GM18508 (cell line): ENCODE data around the gene PDILT.
"Not testable (repeated sequence)": the region's sequence is repeated elsewhere in the genome, so short reads cannot be mapped to it uniquely, and the experiment has no call there.

ENCODE experiments used
- ATAC-seq: cut with Tn5 transposase; IDR thresholded peaks from one replicate; pipeline ENCODE4 v1.9.1; 2021; ENCODE audit warnings: moderate number of reproducible peaks; ENCODE audit not compliant: insufficient read depth, unreplicated experiment

PDILT gene, protein sequence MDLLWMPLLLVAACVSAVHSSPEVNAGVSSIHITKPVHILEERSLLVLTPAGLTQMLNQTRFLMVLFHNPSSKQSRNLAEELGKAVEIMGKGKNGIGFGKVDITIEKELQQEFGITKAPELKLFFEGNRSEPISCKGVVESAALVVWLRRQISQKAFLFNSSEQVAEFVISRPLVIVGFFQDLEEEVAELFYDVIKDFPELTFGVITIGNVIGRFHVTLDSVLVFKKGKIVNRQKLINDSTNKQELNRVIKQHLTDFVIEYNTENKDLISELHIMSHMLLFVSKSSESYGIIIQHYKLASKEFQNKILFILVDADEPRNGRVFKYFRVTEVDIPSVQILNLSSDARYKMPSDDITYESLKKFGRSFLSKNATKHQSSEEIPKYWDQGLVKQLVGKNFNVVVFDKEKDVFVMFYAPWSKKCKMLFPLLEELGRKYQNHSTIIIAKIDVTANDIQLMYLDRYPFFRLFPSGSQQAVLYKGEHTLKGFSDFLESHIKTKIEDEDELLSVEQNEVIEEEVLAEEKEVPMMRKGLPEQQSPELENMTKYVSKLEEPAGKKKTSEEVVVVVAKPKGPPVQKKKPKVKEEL

DNA sequence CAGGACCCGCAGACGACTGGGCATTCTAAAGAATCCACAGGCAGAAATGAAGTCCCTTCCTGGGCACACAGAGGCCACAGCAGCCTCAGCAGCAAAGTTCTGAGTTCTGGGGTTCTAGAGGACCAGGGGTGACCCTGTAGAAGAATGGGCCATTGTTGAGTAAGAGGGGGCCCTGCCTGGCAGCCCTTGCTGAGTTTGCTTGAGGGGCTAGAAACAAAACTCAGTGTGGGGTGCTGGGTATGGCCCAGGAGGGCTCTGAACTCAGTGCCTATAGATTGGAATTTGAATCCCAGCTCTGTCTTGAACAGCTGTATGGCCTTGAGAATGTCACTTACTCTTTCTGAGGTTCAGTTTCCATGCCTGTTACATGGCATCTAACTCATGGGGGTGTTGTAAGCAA is at the start of gene PDILT:
Gene PDILT (minus strand): TSS at position 101 of the 400 bp plus-strand sequence. CDS start 5,437 bp downstream, outside the sequence.
- ATAC-seq = no peak

DNA sequence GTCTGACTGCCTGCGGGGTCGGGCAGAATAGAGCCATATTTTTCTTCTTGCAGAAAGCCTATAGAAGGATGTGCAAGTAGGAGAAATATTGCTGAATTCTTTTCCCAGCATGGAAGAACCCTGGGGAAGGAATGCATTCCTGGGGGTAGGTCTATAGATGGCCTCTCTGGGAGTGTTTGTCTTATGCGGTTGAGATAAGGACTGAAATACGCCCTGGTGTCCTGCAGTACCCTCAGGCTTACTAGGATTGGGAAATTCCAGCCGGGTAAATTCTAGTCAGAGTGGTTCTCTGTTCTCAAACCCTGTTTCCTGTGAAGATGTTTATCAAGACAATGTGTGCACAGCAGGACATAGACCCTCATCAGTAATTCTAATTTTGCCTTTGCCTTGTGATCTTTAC is 49.1 kb upstream of the PDILT start:
- ATAC-seq = not testable (repeated sequence)

DNA sequence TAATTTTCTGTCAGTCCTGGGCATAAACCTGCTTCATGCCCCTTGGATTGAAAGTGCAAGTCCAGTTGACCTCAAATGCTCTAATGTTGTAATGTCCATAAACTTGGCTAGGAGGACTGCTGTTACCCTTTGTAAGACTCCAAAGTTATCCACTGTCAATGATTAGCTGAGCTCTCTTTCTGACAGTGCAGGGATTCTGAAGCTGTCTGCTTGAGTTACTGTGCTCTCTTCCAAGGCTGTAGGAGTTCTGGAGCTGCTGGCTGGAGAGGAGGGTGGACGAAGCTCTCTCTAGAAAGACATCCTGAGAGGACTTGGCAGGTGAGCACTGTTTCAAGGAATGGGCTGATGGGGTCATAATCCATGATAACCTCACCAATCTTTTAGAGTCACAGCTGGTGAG is 46.8 kb upstream of the PDILT start, which contains the start of gene ACSM2A:
Gene ACSM2A (plus strand): TSS at position 158 of the 400 bp plus-strand sequence. CDS start 8,594 bp downstream, outside the sequence.
- ATAC-seq = not testable (repeated sequence)

DNA sequence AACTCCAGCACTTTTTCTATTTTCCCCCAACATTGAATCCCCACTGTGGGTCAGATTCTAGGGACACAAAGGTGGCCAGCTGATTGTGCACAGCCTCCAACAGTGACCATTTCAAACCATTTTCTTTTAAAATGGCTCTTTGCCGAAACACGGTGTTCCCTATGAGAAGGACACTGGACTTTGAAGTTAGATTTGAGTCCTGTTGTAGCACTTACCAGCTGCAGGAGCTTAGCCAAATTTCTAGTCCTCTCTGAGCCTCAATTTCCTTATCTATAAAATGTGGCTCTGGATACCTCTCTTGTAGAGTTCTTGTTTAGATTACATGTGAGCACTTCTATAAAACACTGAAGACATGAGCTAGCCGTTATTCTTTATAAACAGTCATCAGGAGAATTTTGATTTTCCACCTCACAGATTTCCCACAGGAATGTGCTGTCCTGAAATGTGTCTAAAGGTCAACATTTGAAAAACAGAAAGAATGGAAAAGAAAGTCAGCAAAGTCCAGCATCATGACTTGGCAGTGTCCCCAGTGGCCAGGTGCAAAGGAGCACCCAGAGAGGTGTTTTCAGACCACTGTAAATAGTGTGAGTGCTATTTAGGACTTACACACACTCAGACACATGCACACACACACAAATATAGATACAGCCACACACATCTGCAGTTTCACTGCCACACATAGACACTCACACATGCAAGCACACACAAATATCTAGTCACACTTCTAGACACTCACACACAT is 42.3 kb upstream of the PDILT start:
- ATAC-seq = not testable (repeated sequence)

DNA sequence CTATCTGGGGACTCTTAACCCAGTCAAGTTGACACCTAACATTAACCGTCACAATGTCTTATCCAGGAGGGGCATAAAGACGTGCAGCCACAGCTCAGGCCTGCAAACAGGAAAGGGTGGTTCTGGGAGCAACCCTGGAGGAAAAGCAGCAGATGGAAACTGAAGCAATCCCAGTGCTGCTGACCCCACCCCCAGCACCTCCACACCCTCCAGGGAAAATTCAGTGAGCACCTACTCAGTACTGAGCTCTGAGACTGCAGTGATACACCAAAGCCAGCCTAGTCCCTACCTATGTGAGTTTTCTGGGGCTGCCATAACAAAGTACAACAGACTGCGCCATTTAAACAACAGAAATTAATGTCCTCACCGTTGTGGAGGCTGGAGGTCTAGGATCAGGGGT is 37.3 kb upstream of the PDILT start:
- not testable (repeated sequence) for ATAC-seq

DNA sequence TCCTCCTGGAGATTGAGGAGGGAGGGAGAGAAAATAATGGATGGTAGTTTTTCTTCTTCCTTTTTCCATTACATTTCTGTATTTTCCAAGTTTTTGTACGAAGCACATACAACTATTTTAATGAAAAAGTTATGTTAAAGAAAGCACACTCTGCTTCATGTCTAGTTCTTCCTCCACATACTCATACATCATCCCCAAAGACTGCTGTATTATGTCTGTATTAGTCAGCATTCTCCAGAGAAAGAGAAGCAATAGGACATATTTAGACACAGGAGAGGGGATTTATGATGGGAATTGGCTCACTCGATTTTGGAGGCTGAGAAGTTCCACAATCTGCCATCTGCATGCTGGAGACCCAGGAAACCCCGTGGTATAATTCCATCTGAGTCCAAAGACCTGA is 36.7 kb upstream of the PDILT start:
- no peak for ATAC-seq

DNA sequence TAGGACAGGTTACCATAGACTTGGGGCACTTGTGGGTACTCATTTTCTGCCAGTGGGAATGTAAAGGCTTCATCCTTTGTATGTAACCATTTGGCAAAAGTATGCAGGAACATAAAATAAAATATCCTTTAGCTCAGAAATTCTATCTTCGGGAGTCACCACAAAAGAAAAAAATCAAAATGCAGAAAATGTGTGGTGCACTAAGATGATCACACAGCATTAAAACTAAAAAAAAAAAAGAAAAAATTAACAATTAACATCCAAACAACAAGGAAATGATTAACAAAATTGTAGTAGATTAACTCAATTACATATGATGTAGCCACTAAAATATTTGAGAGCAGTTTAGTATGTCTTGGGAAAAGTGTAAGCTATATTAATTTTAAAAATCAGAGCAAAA is 36.2 kb upstream of the PDILT start:
- not testable (repeated sequence) for ATAC-seq

DNA sequence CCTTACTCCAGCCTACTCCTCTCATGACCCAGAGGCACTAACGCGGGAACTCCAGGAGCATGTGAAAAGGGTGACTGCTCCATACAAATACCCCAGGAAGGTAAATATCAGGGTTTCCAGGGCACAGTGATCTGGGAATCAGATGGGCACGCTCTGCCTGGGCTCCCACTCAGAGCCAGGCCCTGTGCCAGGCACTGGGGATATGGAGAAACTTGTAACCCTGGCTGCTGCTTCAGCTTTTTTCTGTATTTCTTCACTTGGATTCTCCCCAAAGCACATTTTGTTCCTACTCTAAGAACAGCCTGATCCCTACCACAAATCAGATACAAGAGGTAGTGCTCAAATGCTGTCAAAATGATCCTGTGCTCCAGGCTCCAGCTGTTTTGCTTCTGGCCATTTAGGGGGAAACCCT is 35.3 kb upstream of the PDILT start:
- ATAC-seq = not testable (repeated sequence)

DNA sequence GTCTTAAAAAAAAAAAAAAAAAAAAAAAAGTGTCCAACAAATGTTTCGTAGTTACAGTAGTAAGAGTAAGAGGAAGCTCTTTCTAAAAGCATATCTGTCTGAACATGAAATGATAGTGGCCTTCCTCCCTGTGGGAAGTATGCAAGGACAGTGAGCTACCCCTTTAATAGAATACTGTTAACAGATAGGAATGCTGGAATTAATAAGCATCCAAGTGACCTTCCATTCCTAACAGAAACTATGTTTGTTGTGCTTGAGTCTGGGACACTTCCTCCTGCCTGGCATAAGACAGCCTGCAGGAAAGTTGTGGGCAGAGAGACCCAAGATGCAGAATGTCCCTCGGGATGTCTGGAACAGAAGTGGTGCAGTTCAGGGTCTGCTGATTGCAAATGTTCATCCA is 34.4 kb upstream of the PDILT start:
- not testable (repeated sequence) for ATAC-seq

DNA sequence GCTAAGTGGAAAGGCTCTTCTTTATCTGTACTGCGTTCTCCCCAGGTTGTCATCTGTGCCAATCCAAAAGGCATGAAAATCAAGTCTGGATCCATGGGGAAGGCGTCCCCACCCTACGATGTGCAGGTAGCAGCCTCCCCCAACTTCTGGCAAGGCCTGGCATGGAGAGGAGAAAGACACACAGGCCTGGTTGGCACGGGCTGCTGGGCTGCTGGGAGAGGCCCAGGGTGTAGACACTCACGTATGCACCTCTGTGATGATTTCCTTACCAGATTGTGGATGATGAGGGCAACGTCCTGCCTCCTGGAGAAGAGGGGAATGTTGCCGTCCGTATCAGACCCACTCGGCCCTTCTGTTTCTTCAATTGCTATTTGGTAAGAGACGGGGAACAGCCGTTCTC is 26.4 kb upstream of the PDILT start:
- no peak for ATAC-seq

DNA sequence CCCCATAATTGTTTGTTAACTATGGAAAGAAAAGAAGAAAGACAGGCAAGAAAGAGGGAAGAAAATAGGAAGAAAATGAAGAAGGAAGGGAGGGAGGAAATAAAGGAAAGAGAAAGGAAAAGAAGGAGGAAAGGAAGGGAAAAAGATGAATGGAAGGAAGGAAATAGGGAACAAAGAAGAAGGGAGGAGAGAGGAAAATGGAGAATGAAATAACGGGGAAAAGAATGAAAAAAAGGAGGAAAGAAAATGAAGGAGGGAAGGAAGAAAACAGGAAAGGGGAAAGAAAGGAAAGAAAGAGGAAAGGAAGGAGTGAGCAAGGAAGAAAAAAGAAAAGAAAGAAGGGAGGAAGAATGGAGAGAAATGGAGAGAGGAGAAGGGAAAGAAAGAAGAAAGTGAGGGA is 25.9 kb upstream of the PDILT start:
- ATAC-seq = not testable (repeated sequence)

DNA sequence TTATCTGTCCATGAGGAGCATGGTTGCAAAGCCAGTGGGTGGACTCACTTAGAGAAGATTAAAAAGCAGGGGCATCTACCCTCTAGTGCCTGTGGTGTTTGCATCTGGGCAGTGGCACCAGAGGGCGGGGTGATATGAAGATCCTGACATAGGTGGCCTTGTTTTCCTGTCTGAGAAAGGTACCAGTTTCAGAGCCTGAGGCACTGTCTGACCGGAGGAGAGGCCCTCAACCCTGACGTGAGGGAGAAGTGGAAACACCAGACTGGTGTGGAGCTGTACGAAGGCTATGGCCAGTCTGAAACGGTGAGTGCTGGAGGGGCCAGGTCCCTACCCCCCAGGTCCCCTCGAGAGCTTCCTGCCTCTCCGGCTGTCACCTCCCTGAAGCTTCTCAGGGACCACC is 25.0 kb upstream of the PDILT start:
- not testable (repeated sequence) for ATAC-seq

DNA sequence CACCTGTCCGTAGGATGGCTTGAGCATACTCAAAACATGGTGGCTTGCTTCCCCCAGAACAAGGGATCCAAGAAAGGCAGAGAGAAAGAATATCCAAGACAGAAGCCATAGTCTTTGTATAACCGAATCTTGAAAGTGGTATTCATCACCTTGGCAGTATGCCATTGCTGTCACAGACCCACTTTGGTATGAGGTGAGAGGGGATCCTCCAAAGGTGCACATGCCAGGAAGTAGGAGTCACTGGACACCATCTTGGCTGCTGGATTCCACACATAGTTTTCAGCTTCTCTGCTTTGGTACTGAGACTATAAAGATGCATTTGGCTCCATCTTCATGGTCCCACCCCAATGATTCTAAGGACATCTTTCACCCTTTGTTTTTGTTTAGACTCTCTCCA is 22.9 kb upstream of the PDILT start:
- not testable (repeated sequence) for ATAC-seq

DNA sequence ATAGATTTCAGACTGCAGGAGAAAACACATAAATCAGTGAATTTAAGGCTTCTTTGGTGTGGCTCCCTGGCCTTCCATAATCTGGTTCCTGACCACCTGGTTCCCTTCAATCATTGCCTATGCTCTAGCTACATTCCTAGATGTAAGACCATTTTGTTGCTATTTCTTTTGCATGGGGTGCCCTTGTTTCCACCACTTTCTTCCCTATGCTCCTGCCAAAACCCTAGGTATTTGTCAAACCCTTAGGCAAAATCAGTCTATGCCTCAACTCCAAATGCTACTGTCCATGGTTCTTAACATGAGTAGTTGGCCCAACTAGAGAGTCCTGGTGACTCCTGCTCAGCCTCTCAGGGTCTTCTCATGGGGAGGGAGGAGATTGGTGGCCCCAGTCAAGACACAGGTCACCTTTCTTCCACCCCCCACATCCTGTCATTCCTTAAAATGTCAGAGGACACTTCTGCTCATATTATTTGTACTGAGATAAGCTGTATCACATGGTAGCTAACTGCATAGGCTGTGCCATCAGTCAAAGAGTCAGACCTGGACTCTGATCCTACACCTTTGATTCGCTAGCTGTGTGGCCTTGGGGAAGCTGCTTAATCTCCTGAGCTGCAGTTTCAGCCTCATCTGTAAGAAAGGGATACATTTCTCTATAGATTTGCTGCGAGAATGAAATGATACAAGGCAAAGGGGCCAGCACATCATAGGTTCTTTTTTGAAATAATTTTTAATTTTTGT is 19.8 kb upstream of the PDILT start:
- no peak for ATAC-seq

DNA sequence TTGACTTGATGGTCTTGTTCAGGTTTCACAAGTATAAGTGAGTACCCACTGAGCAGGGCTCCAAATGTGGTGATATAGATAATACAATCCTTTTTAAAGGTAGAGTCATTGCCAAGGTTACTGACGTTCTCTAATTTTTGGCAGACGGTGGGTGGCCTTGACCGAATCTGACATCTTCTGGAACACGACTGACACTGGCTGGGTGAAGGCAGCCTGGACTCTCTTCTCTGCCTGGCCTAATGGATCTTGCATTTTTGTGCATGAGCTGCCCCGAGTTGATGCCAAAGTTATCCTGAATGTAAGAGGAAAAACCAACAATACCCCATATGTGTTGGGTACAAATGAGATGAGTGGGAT is 19.2 kb upstream of the PDILT start:
- ATAC-seq = not testable (repeated sequence)

DNA sequence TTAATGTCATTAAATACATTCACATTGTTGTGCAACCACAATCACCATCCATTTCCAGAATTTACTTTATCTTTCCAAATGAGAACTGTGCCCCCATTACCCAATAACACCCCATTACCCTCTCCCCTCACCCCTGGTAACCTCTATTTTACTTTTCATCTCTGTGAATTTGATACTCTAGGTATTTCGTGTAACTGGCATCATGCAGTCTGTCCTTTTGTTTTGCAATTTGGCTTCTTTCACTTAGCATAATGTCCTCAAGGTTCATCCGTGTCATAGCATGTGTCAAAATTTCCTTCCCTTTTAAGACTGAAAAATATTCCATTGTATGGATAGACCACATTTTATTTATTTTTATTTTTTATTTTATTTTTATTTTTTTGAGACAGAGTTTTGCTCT is 17.2 kb upstream of the PDILT start:
- not testable (repeated sequence) for ATAC-seq

DNA sequence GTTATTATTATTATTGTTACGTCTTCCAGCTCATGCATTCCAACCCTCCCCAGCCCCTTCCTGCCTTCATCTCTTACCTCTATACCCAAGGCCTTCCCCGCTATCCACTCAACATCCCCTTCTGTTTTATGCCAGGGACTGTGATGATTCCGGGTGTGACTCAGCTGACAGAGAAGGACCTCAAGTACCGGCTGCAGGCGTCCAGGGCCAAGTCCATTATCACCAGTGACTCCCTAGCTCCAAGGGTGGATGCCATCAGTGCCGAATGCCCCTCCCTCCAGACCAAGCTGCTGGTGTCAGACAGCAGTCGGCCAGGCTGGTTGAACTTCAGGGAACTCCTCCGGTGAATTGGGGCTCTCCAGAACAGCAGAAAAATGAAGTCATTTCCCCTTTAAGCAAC is 14.6 kb upstream of the PDILT start:
- not testable (repeated sequence) for ATAC-seq

DNA sequence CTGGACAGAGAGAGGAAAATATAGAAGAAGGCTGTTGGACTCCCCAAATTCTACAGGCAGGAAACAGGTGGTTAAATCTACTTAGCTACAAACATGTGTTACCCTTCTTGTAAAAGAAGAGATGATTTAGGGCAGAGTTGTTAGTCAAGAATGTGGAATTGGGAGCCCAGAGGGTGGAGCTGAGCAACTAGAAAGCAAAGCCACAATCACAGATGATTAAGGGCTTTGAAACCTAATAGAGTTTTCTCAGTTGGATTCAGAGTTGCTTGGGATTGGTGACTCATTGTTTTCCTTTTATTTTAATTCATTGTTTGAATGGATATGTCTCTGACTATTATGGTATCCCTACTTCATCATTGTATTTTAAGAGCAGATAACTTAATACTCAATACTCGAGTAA is 11.0 kb upstream of the PDILT start:
- ATAC-seq = no peak

DNA sequence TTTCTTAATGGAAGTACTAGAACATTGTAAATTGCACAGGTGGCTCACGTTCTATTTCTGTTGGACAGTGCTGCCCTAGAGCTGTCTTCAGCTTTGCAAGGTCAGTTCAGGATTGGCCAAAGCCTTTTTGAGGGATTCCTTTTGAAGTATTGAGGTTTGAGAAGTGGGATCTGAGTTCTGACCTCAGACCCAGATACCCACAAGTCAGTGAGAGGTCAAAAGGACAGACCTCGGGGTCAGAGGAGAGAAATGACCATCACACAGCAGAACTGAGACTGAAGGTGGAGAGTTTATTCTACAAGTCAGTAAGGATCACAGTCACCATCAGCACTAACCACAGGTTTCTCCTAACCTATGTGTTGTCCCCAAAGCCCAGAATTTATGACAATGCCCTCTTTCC is 6.5 kb upstream of the PDILT start:
- no peak for ATAC-seq

DNA sequence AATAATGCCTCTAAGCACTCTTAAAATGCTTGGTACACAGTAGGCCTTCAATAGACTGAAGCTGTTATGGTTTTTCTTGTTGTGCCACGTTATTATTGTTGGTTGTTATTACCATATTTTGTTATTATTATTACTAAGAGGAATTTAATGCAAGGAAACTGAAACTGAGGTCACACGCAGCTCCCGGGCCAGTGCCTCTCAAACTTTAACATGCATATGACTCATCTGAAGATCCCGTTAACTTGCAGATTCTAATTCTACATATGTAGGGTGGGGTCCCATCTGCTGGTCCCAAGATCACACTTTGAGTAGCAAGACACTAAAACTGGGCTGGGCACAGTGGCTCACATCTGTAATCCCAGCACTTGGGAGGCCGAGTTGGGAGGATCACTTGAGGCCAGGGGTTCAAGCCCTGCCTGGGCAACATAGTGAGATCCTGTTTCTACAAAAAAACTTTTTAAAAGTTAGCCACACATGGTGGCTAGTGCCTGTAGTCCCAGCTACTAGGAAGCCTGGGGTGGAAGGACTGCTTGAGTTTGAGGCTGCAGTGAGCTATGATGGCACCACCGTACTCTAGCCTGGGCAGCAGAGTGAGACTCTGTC is 5.7 kb upstream of the PDILT start:
- peak; percentile 59 for ATAC-seq
